HAP-1 (cell line): ENCODE results near the gene FYTTD1.
A peak's percentile ranks its signal among the peaks of the same experiment; 100 is the strongest.

Experiments used
- DNase-seq, 2 experiments: peaks; one replicate each; pipeline ENCODE4 v3.0.0-alpha.2; 2016 to 2020; ENCODE audit warnings: low spot score in 2 of 2
- H3K27me3 ChIP-seq: fragments of 250-450 bp; sonication (Bioruptor Pico); 2 replicates; pipeline ENCODE4 v1.5.1; 2020; ENCODE audit warnings: low read depth, mild to moderate bottlenecking, moderate library complexity
- H3K36me3 ChIP-seq: fragments of 250-450 bp; sonication (Bioruptor Pico); replicated peaks from 2 replicates; pipeline ENCODE4 v1.5.1; 2020; ENCODE audit warnings: mild to moderate bottlenecking
- H3K4me1 ChIP-seq: fragments of 250-450 bp; sonication (Bioruptor Pico); 2 replicates; pipeline ENCODE4 v1.5.1; 2020; ENCODE audit warnings: mild to moderate bottlenecking
- H3K4me3 ChIP-seq: fragments of 250-450 bp; sonication (Bioruptor Pico); 2 replicates; pipeline ENCODE4 v1.5.1; 2020; ENCODE audit warnings: mild to moderate bottlenecking, moderate library complexity
- H3K9me3 ChIP-seq: fragments of 250-450 bp; sonication (Bioruptor Pico); 2 replicates; pipeline ENCODE4 v1.5.1; 2020; ENCODE audit warnings: mild to moderate bottlenecking, moderate library complexity
- in situ Hi-C: fragments of 300-500 bp; cut with MboI; formaldehyde crosslinking; loops from 3 replicates; pipeline ENCODE4 v1.14.3; 2020; ENCODE audit warnings: low sequenced_read_pairs, inconsistent platforms, mixed read lengths

Gene FYTTD1

DNA sequence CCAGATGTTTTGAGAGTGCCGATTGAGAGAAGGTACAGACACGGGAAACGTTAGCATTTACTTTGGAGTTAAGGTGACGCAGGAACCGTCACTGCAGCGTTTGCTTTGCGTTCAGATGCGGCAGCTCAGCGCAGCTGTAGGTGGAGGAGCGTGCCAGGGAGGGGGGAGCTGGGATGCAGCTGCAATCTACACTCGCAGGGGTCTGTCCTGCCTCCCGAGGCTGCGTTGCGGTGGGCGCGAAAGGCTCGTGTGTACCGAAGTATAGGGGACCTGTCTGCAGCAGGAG, 425 bp upstream of the FYTTD1 start:
- no peaks in the 10 kb centered on the region for H3K27me3 ChIP-seq
- no peaks in the 10 kb centered on the region for H3K9me3 ChIP-seq
- H3K4me3 ChIP-seq, result peak overlapping the region; percentile 69
- no peaks in the 10 kb centered on the region for H3K36me3 ChIP-seq
- in situ Hi-C loops, result no loop called here
- H3K4me1 ChIP-seq, result peaks cover 12% of the 10 kb centered on the region
- DNase-seq, result peak; percentile 31 to 74

DNA sequence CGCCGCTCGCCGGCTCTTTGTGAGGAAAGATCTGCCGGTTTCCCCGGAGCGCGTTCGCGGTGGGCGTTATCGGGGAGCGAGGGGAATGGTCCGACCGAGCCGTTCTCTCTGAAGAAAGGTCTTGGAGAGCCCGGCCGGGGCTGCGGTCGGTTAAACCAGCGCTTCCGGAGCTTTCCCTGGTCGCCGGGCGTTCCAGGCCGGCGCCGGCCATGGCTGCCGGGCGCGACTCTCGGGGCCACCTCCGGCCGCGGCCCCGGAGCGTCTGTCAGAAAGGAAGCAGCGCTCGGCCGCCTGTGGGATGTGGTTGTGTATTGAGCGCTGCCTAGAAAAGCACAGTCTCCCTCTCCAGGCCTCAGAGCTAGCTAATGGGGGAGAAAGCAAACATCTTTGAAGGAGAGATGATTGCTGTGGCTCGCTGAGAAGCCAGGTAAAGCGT, 731 bp downstream of the FYTTD1 start:
- peak; percentile 40 to 67 for DNase-seq
- Histone ChIP-seq H3K4me1 (peaks cover 12% of the 10 kb centered on the region), H3K36me3 (no peaks in the 10 kb centered on the region), H3K27me3 (no peaks in the 10 kb centered on the region), H3K4me3 (peak overlapping the region; percentile 69), H3K9me3 (no peaks in the 10 kb centered on the region)
- in situ Hi-C loops, result no loop called here

DNA sequence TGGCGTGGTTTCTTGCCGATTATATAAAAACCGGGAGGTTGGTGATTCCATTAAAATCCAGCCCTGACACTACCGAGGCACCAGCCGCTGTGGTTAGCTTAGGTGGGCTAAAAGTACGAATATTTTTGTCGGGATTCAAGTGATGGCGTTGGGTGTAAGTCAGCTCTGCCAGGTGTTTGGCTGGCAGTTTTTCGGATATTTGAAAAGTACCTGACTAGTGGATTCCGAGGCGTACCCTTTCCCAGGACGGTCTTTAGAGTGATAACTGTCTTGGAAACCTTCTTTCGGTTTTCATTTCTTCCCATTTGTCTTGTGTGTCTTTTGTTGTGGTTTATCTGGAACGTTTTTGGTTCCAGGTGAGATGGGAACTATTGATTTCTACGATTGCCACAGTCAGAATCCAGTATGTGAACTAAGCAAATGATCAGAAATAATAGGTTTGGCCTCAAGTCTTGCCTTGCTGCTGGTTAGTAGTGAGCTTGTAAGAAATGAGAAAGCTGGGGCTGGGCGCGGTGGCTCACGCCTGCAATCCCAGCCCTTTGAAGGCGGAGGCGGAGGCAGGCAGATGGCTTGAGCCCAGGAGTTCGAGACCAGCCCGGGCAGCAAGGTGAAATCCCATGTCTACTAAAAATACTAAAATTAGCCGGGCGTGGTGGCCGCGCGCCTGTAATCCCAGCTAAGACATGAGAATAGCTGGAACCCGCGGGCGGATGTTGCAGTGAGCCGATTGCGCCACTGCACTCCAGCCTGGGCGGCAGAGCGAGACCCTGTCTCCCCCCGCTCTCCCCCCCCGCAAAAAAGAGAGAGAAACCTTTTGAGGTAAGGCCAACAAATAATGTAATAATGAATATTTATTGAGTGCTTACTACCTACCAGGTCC, 1.4 kb downstream of the FYTTD1 start:
- no peaks in the 10 kb centered on the region for H3K36me3 ChIP-seq
- H3K4me1 ChIP-seq, result peaks cover 12% of the 10 kb centered on the region
- H3K9me3 ChIP-seq, result no peaks in the 10 kb centered on the region
- H3K27me3 ChIP-seq, result no peaks in the 10 kb centered on the region
- in situ Hi-C loops, result no loop called here
- DNase-seq, result peak in 1 of 2 experiments; percentile 56
- H3K4me3 ChIP-seq, result peak overlapping the region; percentile 69

DNA sequence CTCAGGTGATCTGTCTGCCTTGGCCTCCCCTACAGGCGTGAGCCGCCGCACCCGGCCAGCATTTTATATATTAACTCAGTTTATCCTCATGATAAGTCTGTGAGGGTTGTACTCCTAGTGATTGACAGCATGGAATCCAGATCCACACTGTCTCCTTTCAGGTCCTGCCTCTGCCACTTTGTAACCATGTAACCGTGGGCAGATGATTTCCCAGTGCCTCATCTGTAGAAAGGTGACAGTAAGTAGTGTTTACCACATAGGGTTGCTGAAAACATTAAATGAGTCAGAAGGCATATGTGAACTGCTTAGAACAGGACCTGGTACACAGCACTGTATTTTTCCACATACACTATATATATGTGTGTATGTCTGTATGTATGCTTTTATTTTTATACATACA, 2.4 kb downstream of the FYTTD1 start:
- Histone ChIP-seq H3K4me3 (no peak overlapping the region; the same call in 1 of the 2 replicates), H3K27me3 (no peaks in the 10 kb centered on the region), H3K9me3 (no peaks in the 10 kb centered on the region), H3K4me1 (peaks cover 6% of the 10 kb centered on the region), H3K36me3 (no peaks in the 10 kb centered on the region; the same call in 1 of the 2 replicates)
- in situ Hi-C loops, result no loop called here
- DNase-seq, result no peak

DNA sequence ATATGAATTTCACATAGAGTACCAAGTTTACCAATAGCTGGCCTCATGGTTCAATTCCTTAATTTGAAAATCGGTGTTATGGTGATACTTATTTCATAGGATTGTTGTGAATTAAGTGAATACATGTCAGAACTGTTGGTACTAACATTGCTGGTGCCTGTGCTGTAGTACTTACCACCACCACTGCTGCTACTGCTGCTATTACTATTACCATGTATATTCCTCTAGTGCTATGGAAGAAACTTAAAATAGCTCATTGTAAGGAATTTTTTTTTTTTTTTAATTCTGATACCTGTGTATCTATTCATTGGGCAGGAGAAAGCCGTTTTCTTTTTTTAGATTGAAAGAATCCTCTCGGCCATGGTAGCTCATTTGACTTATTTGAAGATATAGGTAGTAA, 3.6 kb downstream of the FYTTD1 start:
- DNase-seq, result no peak
- no peaks in the 10 kb centered on the region for H3K9me3 ChIP-seq
- in situ Hi-C loops, result no loop called here
- peaks cover under 1% of the 10 kb centered on the region for H3K36me3 ChIP-seq
- H3K4me3 ChIP-seq, result no peak overlapping the region
- peaks cover 5% of the 10 kb centered on the region; the same call in 1 of the 2 replicates for H3K4me1 ChIP-seq
- H3K27me3 ChIP-seq, result no peaks in the 10 kb centered on the region

DNA sequence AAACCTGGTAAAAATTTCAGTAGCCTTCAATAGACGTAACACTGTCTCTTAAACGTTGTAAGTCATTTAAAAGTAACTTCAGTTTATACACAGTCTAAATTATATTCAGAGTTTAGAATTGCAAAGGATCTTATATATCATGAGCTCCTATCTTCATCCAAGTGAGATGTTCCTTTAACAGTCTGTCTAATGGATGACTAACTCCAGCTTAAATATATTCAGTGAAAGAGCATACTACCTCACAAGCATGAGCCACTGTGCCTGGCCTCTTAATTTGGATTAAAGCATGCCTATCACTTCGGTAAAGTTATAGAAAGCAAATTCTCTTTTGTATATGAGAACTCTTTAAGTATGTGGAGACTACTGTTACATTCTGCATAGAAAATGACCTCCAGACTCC, 7.0 kb downstream of the FYTTD1 start:
- no peaks in the 10 kb centered on the region for H3K27me3 ChIP-seq
- peaks cover 10% of the 10 kb centered on the region for H3K36me3 ChIP-seq
- no peak overlapping the region for H3K4me3 ChIP-seq
- no peak for DNase-seq
- H3K4me1 ChIP-seq, result 0 out of 2 replicates have a peak, but pooled peaks cover 5% of the 10 kb centered on the region
- in situ Hi-C loops, result no loop called here
- H3K9me3 ChIP-seq, result peaks cover 3% of the 10 kb centered on the region

DNA sequence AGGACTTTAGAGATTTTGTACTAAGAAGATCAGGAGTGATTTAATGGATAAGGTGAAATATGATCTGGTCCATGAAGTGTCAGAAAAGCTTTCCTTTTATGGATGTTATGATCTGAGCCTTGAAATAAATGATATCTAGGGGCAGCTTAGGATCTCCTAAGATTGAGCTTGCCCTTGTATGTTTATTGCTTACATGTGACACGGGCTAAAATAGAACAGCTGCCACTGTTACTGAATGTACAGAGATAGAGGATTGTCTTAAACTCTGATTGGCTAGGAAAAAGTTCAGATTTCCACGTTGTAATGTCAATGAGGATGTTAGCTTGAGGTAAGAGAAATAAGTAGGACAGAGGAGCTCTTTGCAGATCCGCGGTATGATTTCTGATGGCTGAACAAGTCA, 8.8 kb downstream of the FYTTD1 start:
- H3K4me1 ChIP-seq, result no peaks in the 10 kb centered on the region
- DNase-seq, result no peak
- peaks cover 15% of the 10 kb centered on the region for H3K36me3 ChIP-seq
- H3K4me3 ChIP-seq, result no peak overlapping the region
- in situ Hi-C loops, result no loop called here
- H3K9me3 ChIP-seq, result peaks cover 3% of the 10 kb centered on the region
- H3K27me3 ChIP-seq, result no peaks in the 10 kb centered on the region

DNA sequence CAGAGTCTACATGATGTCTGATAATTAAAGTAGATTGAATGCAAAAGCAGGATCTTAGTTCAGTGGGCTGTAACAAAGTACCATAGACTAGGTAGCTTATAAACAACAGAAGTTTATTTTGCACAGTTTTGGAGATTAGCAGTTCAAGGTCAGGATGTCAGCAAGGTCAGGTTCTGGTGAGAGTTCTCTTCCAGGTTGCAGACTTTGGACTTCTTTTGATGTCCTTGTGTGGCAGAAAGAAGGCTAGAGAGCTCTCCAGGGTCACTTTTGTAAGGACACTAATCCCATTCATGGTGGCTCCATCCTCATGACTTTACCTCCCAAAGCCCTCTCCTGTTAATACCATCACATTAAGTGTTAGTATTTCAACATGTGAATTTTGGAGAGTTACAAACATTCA, 12.1 kb downstream of the FYTTD1 start:
- H3K4me3 ChIP-seq, result no peak overlapping the region
- in situ Hi-C loops, result no loop called here
- peaks cover 3% of the 10 kb centered on the region for H3K9me3 ChIP-seq
- H3K27me3 ChIP-seq, result no peaks in the 10 kb centered on the region
- no peaks in the 10 kb centered on the region for H3K4me1 ChIP-seq
- H3K36me3 ChIP-seq, result peaks cover 20% of the 10 kb centered on the region
- DNase-seq, result no peak

DNA sequence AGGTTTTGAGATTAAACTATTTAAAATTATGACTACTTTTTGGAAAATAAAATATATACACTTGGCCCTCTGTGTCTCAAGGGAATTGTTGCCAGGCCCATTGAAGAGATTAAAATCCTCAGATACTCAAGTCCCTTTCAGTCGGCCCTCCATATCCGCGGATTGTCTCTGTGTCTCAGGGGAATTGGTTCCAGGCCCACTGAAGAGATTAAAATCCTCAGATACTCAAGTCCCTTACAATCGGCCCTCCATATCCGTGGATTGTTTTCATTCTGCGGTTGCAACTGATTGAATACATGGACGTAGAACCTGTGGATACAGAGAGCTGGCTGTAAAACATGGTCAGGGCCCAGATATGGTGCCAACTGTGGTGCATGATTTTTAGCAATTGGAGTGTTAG, 25.6 kb downstream of the FYTTD1 start:
- Histone ChIP-seq H3K36me3 (peaks cover 37% of the 10 kb centered on the region), H3K4me3 (no peak overlapping the region), H3K9me3 (no peaks in the 10 kb centered on the region), H3K27me3 (no peaks in the 10 kb centered on the region), H3K4me1 (peaks cover 10% of the 10 kb centered on the region)
- peak; percentile 82 to 91 for DNase-seq
- in situ Hi-C loops, result no loop called here

DNA sequence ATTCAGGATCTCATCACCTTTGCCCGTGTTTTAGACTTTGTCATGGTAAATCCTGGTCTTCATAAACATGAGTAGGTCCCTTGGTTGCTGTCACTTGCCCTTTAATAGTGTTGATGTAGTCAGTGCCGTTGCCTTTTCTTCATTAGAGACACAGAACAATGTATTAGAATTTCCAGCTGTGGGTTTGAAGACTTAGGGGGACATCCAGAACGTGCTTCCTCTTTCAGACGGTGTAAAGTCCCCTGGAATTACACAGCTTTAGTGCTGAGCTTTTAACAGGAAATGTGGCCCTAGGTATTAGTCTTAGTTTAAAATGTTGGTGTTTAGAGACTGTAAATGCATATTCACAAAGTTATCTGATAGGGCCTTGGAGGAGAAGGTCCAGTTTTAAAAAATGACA, 32.5 kb downstream of the FYTTD1 start:
- no peaks in the 10 kb centered on the region for H3K9me3 ChIP-seq
- in situ Hi-C loops, result no loop called here
- H3K4me3 ChIP-seq, result no peak overlapping the region
- no peak for DNase-seq
- no peaks in the 10 kb centered on the region for H3K4me1 ChIP-seq
- H3K36me3 ChIP-seq, result peaks cover 32% of the 10 kb centered on the region
- H3K27me3 ChIP-seq, result no peaks in the 10 kb centered on the region

DNA sequence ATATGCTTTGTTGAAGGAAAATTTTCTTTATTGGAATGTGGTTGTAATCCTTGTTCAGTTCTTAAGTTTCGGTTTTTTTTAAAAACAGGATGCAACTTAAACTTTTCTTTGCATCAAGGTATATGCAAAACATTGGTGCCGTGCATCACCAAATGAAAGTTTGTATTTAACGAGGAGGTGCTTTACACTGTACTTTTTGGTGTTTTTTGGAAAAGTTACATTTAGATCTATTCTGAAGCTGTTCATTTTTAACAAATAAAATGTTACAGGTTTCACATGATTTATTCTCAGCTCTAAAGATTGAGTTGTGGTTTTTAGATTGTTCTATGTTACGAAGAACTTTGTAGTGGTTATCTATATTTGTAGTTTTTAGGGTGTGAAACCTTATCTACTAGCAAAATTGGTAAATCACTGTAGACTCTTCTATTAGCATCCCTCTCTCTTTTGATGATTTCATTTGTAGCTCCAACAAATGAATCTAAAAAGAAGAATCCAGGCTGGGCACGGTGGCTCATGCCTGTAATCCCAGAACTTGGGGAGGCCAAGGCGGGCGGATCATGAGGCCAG, 34.4 kb downstream of the FYTTD1 start:
- H3K36me3 ChIP-seq, result peaks cover 14% of the 10 kb centered on the region
- DNase-seq, result no peak
- no peaks in the 10 kb centered on the region for H3K9me3 ChIP-seq
- no peaks in the 10 kb centered on the region for H3K27me3 ChIP-seq
- in situ Hi-C loops, result no loop called here
- no peaks in the 10 kb centered on the region for H3K4me1 ChIP-seq
- H3K4me3 ChIP-seq, result no peak overlapping the region

DNA sequence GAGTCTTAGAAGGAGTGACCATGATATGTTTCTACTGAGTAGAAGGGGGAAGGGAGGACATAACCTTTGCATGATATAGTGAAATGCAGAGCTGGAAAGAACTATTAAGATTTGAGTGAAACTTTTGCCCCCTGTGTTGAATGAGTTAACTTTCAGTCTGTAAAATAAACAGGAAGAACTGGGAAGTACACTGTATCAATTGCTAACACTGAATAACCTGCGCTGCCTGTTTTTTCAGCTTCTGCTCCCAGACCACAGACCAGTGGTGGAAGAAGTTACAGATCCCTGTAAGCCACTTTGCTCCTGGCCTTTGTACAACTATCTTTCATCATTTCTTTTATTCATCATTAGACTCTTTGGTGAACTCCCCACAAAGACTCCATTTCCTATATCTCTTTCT, 37.7 kb downstream of the FYTTD1 start:
- Histone ChIP-seq H3K9me3 (no peaks in the 10 kb centered on the region), H3K36me3 (peaks cover 15% of the 10 kb centered on the region), H3K27me3 (no peaks in the 10 kb centered on the region), H3K4me1 (no peaks in the 10 kb centered on the region), H3K4me3 (no peak overlapping the region)
- DNase-seq, result no peak
- in situ Hi-C loops, result no loop called here

DNA sequence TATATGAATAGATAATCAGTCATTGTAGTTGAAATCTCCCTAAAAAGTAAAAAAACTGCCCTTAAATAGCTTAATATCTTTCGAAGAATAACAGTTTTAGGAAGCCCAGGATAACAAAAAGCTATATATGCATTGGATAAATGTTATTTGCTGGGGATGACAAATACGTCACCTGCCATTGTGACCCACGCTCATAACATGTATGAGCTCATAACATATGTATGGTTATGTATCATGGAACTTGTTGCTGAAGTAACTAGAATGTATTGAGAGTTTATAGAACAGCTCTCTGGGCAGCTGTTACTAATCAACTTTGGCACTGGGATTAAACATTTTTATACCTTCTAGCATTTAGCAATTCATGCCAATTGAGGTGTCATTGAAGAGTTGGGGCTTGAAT, 39.6 kb downstream of the FYTTD1 start:
- Histone ChIP-seq H3K4me3 (no peak overlapping the region), H3K36me3 (0 out of 2 replicates have a peak, but pooled peaks cover 4% of the 10 kb centered on the region), H3K9me3 (no peaks in the 10 kb centered on the region), H3K4me1 (peaks cover 5% of the 10 kb centered on the region), H3K27me3 (no peaks in the 10 kb centered on the region)
- no peak for DNase-seq
- in situ Hi-C loops, result no loop called here

DNA sequence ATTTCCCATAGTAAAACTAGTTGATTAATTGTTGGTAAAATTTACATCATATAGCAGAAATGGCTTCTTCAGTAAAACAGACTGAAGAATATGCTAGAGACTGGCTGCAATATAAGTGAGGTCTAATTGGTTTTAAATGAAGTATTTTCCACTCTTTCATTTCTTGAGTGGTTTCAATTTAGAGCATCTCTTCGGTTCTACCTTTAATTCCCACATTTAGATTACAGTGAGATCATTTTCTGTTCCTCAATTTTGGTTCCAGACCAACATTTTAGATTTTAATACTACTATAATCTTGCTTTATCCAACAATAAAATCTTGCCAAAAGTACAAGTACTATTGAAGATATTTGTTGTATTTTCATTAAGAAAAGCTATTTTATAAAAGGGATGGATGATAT, 40.4 kb downstream of the FYTTD1 start:
- Histone ChIP-seq H3K4me3 (no peak overlapping the region), H3K36me3 (0 out of 2 replicates have a peak, but pooled peaks cover 4% of the 10 kb centered on the region), H3K27me3 (no peaks in the 10 kb centered on the region), H3K9me3 (no peaks in the 10 kb centered on the region), H3K4me1 (peaks cover 5% of the 10 kb centered on the region)
- no peak for DNase-seq
- in situ Hi-C loops, result no loop called here
